ENCODE results near the gene PTK6. TPM values are rescaled to one million over a fixed set of nuclear protein-coding genes. Genes with fewer than 3 reads are reported as not detected.
A peak's percentile ranks its signal among the peaks of the same experiment; 100 is the strongest.

PTK6 gene
- total RNA-seq, 1 donor from 2014 or later, result 0.13 TPM

DNA sequence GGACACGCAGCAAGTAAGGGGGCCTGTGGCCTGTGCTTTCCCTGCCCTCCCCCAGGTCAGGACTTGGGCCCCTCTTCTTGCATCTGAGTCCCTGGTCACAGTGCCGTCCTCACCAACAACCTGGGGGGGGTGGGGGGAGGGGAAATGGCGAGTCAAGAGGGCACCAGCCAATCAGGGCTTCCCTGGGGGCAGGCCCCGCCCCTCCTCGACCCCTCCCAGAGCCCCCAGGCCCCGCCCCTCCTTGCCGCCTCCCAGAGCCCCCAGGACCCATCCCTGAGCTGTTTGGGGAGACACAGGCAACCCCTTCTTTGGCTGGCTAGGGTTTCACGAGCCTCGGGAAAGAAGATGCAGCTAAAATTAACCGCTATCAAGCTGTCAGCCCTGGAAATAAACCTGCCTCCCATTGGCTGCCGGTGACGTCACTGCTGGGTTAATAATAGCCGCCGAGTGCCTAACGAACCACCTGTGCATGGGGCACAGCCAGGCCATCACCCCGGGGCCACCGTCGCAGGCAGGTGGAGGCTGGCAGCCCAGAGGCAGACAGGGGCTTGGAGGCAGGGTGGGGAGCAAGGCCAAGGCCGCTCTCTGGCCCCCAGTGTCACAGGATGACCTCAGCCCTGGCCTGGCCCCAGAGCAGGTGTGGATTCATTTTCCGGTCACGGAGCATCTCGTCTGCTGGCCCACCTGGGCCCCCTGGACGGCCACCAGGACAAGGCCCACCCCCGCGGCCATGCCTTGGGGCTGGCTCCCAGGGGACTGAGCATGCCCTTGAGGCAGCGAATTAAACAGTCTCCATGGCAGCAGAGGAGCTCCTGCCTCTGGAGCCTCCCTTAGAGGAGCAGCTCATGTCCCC lies 35.1 kb downstream of the PTK6 start:
- intact Hi-C loops (cut with DNase I), result no loop called here
- DNase-seq (ENCODE audit: low spot score) (no peak), ATAC-seq (no peak)

DNA sequence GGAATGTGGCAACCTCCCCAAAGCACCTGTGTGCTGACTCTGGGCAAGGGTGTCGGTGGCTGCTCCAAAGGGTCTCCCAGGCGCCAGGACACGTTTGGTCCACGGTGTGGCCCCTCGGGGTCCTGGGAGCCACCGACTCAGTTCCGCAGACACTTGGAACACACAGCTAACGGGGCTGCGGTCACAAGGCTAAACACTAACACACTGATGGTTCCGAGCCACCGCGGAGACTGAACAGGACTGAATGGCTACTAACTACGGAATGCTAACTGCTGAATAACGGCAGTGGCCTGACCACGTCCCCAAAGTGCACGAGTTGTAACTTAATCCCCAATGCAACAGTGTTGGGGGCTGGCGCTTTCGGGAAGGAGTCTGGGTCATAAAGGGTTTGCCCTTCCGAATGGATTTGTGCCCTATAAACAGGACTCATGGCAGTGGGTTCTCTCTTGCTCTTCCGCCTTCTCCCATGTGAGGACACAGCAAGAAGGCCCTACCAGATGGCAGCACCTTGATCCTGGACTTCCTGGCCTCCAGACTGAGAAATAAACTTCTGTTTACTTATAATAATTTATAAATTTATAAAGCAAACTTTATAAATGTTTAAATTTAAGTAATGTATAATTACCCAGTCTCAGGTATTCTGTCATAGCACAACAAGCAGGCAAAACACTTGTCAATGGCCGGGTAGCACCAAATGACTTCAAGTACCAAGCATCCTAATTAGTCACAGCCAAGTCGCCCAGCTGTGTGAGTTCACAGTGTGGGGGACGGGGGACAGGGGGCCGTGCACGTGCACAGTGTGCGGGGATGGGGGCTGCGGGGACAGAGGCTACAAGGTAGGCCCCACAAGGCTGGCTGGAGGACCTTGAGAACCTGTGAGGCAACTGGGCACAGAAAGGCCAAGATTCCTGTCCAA lies 36.0 kb downstream of the PTK6 start:
- DNase-seq (ENCODE audit: low spot score), result no peak
- intact Hi-C loops (cut with DNase I), result no loop called here
- no peak for ATAC-seq

DNA sequence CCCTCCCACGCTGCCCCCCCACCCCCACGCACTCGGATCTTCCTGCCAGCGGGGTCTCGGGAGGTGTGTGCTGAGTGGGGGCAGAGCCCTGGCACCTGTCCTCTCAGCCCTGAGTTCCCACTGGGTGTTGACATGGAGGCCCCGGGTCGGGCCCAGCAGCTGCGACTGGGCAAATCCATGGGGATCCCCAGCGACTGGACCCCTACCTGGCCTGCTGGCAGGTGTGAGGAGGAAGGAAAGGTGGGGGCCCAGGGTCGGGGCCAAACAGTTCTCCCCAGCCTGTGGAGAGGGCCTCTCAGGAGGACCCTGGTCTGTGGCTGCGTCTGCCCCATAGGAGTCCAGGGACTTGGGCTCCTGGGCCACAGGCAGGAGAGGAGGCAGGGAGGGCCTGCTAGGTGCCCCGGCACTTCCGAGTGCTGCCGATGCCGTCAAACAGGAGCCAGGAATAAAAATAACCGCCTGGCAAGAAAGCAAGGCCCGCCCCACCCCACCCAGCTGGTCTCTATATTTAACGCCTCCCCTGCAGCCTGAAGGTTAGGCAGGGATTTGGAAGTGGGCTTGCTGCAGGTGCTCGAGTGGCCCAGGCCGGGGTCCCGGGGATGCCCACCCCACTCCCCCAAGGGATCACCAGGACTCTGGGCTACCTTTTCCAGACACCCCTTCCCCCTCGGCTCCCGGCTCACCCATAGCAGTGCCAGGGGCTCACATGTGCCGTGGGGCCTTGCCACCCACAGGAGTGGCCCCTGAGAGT lies 36.9 kb downstream of the PTK6 start:
- no peak for DNase-seq (ENCODE audit: low spot score)
- ATAC-seq, result no peak
- intact Hi-C loops (cut with DNase I), result no loop called here

DNA sequence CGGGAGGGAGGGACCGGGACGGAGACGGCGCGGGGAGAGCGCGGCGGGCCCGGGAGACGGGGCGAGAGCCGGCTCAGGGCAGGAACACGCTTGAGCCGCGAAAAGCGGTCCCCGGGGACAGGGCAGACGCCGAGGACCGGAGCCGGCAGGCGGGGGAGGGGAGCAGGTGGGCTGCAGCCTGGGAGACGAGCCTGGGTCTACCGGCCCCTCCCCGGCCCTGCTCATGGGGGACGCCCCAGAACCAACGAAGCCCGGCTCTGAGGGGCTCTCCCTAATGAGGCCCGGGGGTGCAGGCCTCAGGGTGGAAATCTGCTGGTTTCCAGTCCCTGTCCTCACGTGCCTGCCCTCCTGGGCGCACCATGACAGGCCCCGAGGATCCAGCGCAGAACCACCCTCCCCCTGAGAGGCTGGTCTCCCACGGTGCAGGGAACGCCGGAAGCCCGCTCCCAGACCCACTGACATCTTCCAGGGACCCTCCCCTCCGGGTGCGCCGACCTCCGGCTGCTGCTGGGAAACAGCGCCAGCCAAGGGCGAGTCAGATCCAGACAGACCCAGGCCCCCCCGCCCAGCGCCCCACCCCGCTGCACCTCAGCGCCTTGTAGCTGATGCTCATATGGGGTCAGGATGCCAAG lies 37.7 kb downstream of the PTK6 start:
- intact Hi-C loops (cut with DNase I), result no loop called here
- ATAC-seq, result no peak
- DNase-seq (ENCODE audit: low spot score), result no peak

DNA sequence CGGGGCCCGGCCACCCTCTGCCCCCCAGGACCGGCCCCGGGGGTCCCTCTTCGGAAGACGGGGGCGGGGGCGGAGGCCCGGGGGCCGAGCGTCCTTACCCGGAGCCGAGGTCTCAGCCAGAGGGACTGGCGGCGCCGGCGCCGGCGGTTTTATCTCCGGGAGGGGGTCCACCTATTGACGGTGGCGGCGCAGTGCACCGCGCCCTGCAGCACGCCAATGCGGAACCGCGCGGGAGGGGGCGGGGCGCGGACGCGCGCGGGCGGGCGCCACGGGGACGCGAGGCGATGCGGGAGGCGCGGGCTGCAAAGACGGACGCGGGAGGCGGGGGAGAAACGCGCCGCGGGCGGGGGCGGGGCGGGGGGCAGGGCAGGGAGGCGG lies 38.2 kb downstream of the PTK6 start, which contains the start of gene EEF1A2:
Gene EEF1A2 (minus strand): TSS at position 124 of the 378 bp plus-strand sequence. CDS start 1,320 bp downstream, outside the sequence.
- no peak for DNase-seq (ENCODE audit: low spot score)
- ATAC-seq, result no peak
- intact Hi-C loops (cut with DNase I), result no loop called here

GRCh38 chr20:63497946-63498935 lies 38.9 kb downstream of the PTK6 start:
- ATAC-seq, result no peak
- intact Hi-C loops (cut with DNase I), result no loop called here
- no peak for DNase-seq (ENCODE audit: low spot score)

DNA sequence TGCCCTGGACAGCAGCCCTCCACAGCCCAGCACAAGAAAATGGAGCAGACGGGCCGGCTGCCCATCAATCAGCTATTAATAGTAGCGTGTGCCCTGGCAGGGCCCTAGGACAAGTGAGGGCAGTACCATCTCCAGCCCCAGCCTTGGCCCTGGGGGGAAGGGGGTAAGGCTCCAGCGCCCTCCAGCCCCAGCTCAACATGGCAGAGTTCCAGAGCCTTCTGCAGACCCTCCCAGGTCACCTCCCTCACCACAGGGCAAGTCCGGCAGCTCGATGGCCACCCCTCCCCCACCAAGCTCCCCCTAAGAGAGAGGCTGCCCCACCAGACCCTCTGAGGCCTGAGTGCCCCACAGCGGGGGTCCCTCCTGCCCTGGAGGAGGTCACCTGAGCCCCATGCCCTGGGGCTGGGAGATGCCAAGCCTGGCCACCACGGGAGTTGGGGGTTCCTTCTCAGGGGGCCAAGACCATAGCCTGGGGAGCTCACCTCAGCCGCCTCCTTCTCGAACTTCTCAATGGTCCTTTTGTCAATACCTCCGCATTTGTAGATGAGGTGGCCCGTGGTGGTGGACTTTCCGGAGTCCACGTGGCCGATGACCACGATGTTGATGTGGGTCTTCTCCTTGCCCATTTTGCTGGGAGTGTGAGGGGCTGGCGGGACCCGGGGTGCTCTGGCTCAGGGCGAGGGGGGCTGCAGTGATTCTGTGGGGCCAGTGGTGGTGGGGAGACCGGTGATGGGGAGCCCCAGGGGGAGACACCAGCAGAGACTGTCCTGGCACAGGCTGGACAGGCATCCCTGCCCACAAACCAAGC lies 39.8 kb downstream of the PTK6 start:
- ATAC-seq, result no peak

GRCh38 chr20:63496596-63497120 lies 40.5 kb downstream of the PTK6 start:
- no peak for DNase-seq (ENCODE audit: low spot score)
- peak; percentile 12 for ATAC-seq

More for the DNA sequence above, 39.8 kb downstream of the PTK6 start:
- no peak for DNase-seq (ENCODE audit: low spot score)
- intact Hi-C loops (cut with DNase I), result no loop called here

DNA sequence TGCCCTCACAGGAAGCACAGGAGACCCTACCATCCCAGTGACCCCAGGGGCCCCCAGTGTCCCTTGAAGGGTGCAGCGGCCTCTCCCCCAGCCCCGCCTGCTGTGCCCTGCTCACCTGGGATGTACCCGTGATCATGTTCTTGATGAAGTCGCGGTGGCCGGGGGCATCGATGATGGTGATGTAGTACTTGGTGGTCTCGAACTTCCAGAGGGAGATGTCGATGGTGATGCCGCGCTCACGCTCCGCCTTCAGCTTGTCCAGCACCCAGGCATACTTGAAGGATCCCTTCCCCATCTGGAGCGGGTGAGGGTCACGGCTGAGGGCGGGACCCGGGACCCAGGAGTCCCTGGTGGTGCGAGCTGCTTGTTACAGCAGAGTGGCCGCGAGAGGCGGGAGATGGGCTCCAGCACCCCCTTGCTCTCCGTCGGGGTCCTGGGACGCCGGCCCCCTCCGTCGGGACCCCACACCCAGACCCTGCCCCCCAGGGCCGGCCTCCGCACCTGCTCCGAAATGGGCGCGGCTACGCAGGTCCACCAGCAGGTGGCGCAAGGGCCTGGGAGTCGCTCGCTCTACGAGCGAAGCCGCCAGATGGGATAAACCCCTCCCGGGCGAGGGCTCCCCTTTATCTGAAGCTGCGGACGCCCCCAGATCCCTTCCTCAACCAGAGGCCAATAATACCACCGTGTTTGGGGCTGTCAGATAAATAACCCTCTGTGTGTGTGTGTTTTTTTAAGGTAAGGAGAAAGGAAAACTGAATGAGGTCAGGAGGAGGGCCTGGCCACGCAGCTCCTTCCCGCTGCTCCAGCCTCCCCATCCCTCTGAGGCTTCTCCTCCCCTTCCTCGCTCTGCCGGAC lies 41.2 kb downstream of the PTK6 start:
- intact Hi-C loops (cut with DNase I), result no loop called here
- DNase-seq (ENCODE audit: low spot score) (peak; percentile 86), ATAC-seq (peak; percentile 76)

More at GRCh38 chr20:63496596-63497120, 40.5 kb downstream of the PTK6 start:
- intact Hi-C loops (cut with DNase I), result no loop called here

DNA sequence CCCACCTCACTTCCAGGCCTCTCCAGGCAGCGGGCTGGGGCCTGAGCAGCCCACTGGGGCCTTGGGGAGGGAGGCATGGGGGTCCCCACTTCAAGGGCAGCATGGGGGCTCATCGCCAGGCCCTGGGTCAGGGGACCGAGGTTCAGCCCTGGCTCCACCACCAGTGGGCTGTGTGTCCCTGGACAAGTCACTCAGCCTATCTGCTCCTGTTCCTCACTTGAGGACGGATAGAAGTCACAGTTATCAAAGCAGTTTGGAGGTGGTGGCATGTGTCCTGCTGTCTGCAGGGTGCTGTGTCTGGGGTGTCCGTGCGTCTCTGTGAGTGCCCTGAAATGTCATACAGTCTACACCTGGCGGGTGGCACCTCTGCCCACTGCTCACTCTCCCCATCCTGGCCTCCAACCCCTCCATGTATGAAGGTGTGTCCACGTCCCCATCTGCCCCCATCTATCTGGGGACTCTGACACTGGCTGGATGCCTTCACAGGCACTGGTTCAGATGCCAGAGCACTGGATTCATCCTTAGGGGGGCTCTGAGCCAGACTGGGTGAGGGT lies 41.9 kb downstream of the PTK6 start:
- intact Hi-C loops (cut with DNase I), result no loop called here
- DNase-seq (ENCODE audit: low spot score) (no peak), ATAC-seq (no peak)

GRCh38 chr20:63494420-63495166 lies 42.6 kb downstream of the PTK6 start:
- intact Hi-C loops (cut with DNase I), result no loop called here
- ATAC-seq, result no peak
- no peak for DNase-seq (ENCODE audit: low spot score)

DNA sequence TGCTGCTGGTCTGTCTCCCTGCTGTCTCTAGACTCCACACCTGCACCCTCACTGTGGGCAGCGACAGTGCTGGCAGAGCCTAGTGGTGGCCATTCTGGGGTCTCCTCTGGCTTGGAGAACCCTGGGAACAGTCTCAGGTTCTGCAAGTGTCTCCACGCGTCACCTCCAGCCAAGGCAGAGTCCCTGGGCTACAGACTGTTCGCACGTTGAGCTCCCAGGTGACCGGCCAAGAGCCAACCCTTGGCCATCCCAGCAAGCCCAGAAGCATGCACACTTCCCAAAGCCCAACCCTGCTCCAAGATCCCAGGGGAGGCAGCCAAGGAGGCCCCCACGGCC lies 43.1 kb downstream of the PTK6 start:
- no peak for DNase-seq (ENCODE audit: low spot score)
- intact Hi-C loops (cut with DNase I), result no loop called here
- no peak for ATAC-seq

DNA sequence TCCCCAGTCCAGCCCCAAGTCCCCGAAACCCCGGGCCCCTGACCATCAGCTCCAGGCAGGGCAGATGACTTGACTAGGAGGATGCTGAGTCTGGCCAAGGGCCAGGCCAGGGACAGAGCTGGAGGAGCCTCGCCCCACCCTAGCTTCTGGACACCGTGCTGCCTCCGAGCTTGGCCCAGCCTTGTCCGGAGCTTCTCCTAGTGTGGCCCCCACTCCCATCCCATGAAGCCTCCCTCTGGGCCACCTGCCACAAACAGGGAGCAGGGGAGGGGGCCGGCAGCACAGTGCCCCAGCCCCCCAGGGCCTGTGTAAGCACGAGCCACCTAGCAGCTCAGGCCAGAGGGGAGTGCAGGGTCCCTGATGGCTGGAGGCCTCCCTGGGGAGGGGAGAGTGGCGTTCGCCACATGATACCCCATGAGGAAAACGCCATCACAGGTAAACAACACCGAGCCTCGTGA lies 43.6 kb downstream of the PTK6 start:
- DNase-seq (ENCODE audit: low spot score) (no peak), ATAC-seq (no peak)
- intact Hi-C loops (cut with DNase I), result no loop called here

- no peak for ATAC-seq
- intact Hi-C loops (cut with DNase I), result no loop called here
- DNase-seq (ENCODE audit: low spot score), result no peak
These were observed 44.2 kb downstream of the PTK6 start for GRCh38 chr20:63492982-63493381.

DNA sequence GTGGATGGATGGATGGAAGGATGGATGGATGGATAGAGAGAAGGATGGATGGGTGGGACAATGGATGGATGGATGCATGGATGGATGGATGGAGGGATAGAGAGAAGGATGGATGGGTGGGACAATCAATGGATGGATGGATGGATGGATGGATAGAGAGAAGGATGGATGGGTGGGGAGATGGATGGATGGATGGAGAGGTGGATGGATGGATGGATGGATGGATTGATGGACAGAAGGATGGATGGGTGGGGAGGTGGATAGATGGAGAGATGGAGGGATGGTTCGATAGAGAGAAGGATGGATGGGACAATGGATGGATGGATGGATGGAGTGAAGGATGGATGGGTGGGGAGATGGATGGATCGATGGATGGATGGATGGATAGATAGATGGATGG lies 44.7 kb downstream of the PTK6 start:
- DNase-seq (ENCODE audit: low spot score) (no peak), ATAC-seq (no peak)
- intact Hi-C loops (cut with DNase I), result no loop called here
